ENCODE measurements around the gene C10orf90. TPM values are rescaled to one million over a fixed set of nuclear protein-coding genes. Genes with fewer than 3 reads are reported as not detected.

The C10orf90 gene
- total and polyA plus RNA-seq, 4 donors = not detected

- WGBS, 2 donors = 78 to 85% methylated on average over 5 of the region's 5 CpGs
Measured at GRCh38 chr10:126469692-126470091, 200.8 kb downstream of the C10orf90 start.

GRCh38 chr10:126468876-126469643 lies 201.4 kb downstream of the C10orf90 start:
- H3K4me1 ChIP-seq (ENCODE audit: control insufficient read depth in 5 of 5, insufficient read depth in 5 of 5, low read length in 5 of 5) = no peaks in the 10 kb centered on the region
- no peaks in the 10 kb centered on the region for H3K9me3 ChIP-seq (ENCODE audit: control insufficient read depth in 4 of 4, insufficient read depth in 3 of 4, low read length in 3 of 4)
- H3K4me3 ChIP-seq = no peak overlapping the region
- no peaks in the 10 kb centered on the region for H3K36me3 ChIP-seq (ENCODE audit: control insufficient read depth in 4 of 4, insufficient read depth in 4 of 4, low read length in 4 of 4)
- no peak for TF ChIP-seq CTCF (IDR thresholded peaks at IDR 0.05; ENCODE audit: control extremely low read depth, extremely low read depth)
- no peak for ATAC-seq (ENCODE audit: insufficient read depth, low FRiP score)
- 66% methylated on average over 5 of the region's 5 CpGs for WGBS, 2 donors
- no peak for DNase-seq
- no peak overlapping the region for H3K9ac ChIP-seq (ENCODE audit: insufficient read depth in 1 of 2, low read length in 2 of 2)
- H3K27ac ChIP-seq (ENCODE audit: low read depth in 1 of 2, low read length in 1 of 2) = no peak overlapping the region
- no peaks in the 10 kb centered on the region for H3K27me3 ChIP-seq (ENCODE audit: control insufficient read depth in 3 of 3, insufficient read depth in 3 of 3, low read length in 2 of 3)

More at GRCh38 chr10:126469692-126470091, 200.8 kb downstream of the C10orf90 start:
- Histone ChIP-seq H3K27me3 (ENCODE audit: control insufficient read depth in 3 of 3, insufficient read depth in 3 of 3, low read length in 2 of 3) (no peaks in the 10 kb centered on the region), H3K27ac (ENCODE audit: low read depth in 1 of 2, low read length in 1 of 2) (no peak overlapping the region), H3K9ac (ENCODE audit: insufficient read depth in 1 of 2, low read length in 2 of 2) (no peak overlapping the region), H3K36me3 (ENCODE audit: control insufficient read depth in 4 of 4, insufficient read depth in 4 of 4, low read length in 4 of 4) (no peaks in the 10 kb centered on the region), H3K4me3 (no peak overlapping the region), H3K4me1 (ENCODE audit: control insufficient read depth in 5 of 5, insufficient read depth in 5 of 5, low read length in 5 of 5) (no peaks in the 10 kb centered on the region), H3K9me3 (ENCODE audit: control insufficient read depth in 4 of 4, insufficient read depth in 3 of 4, low read length in 3 of 4) (no peaks in the 10 kb centered on the region)
- ATAC-seq (ENCODE audit: insufficient read depth, low FRiP score) = no peak
- no peak for TF ChIP-seq CTCF (IDR thresholded peaks at IDR 0.05; ENCODE audit: control extremely low read depth, extremely low read depth)
- DNase-seq = no peak

GRCh38 chr10:126468467-126468866 lies 202.0 kb downstream of the C10orf90 start:
- Histone ChIP-seq H3K27me3 (ENCODE audit: control insufficient read depth in 3 of 3, insufficient read depth in 3 of 3, low read length in 2 of 3) (no peaks in the 10 kb centered on the region), H3K27ac (ENCODE audit: low read depth in 1 of 2, low read length in 1 of 2) (no peak overlapping the region), H3K4me1 (ENCODE audit: control insufficient read depth in 5 of 5, insufficient read depth in 5 of 5, low read length in 5 of 5) (no peaks in the 10 kb centered on the region), H3K9me3 (ENCODE audit: control insufficient read depth in 4 of 4, insufficient read depth in 3 of 4, low read length in 3 of 4) (no peaks in the 10 kb centered on the region), H3K36me3 (ENCODE audit: control insufficient read depth in 4 of 4, insufficient read depth in 4 of 4, low read length in 4 of 4) (no peaks in the 10 kb centered on the region), H3K9ac (ENCODE audit: insufficient read depth in 1 of 2, low read length in 2 of 2) (no peak overlapping the region), H3K4me3 (no peak overlapping the region)
- no peak for ATAC-seq (ENCODE audit: insufficient read depth, low FRiP score)
- 90 to 93% methylated on average over 4 of the region's 4 CpGs for WGBS, 2 donors
- no peak for DNase-seq
- no peak for TF ChIP-seq CTCF (IDR thresholded peaks at IDR 0.05; ENCODE audit: control extremely low read depth, extremely low read depth)

Data from lung (tissue), 12 donors.